SK-N-SH (cell line): ENCODE measurements around the gene CATSPERZ. TPM values are rescaled to one million over a fixed set of nuclear protein-coding genes. Genes with fewer than 3 reads are reported as not detected.

Experiments used
- CTCF ChIA-PET: fragments of 300-600, 350-600 bp; formaldehyde crosslinking; extraction: SDS; loops from one replicate; lab custom pipeline; 2021; lab: Yijun Ruan, JAX
- POLR2A ChIA-PET: fragments of 350-600 bp; sonication (Branson Sonifier 250); formaldehyde crosslinking; extraction: SDS; loops from one replicate; lab custom pipeline; 2020; ENCODE audit warnings: antibody characterized with exemption, inconsistent platforms; lab: Yijun Ruan, JAX
- DNase-seq: peaks from one replicate; pipeline ENCODE4 v3.0.0; 2012
- H2AFZ ChIP-seq: fragments of 200-600 bp; sonication (generic); 2 replicates; pipeline ENCODE4 v1.8.1; 2016; ENCODE audit warnings: antibody characterized with exemption, mild to moderate bottlenecking, low read depth
- H3F3A ChIP-seq: fragments of 200-600 bp; sonication (generic); replicated peaks from 2 replicates; pipeline ENCODE3; 2016; ENCODE audit warnings: antibody characterized with exemption, mild to moderate bottlenecking; ENCODE audit not compliant: insufficient read depth
- H3K27ac ChIP-seq, 2 experiments: fragments of 200-500 bp in 1 of 2; fragments of 200-600 bp in 1 of 2; sonication (Bioruptor generic) in 1 of 2; sonication (generic), shearing (Covaris generic) in 1 of 2; 2 replicates each; pipeline versions ENCODE4 v1.5.1 to v1.6.1; 2014 to 2016; ENCODE audit warnings: low read depth in 2 of 2, inconsistent platforms in 1 of 2, low read length in 1 of 2, mild to moderate bottlenecking in 1 of 2, mixed read lengths in 1 of 2
- H3K27me3 ChIP-seq: fragments of 200-600 bp; sonication (generic), shearing (Covaris generic); 2 replicates; pipeline ENCODE4 v1.6.1; 2016; ENCODE audit warnings: mixed run types; ENCODE audit not compliant: insufficient read depth
- H3K36me3 ChIP-seq, 2 experiments: fragments of 200-500 bp in 1 of 2; fragments of 200-600 bp in 1 of 2; sonication (Bioruptor generic) in 1 of 2; sonication (generic) in 1 of 2; replicated peaks in 1 of 2; 2 replicates each; pipeline versions ENCODE3 to v1.5.1; 2014 to 2016; ENCODE audit warnings: low read length in 1 of 2, mild to moderate bottlenecking in 1 of 2; ENCODE audit not compliant: insufficient read depth in 2 of 2, control insufficient read depth in 1 of 2
- H3K4me1 ChIP-seq, 2 experiments: fragments of 200-500 bp in 1 of 2; fragments of 200-600 bp in 1 of 2; sonication (Bioruptor generic) in 1 of 2; sonication (generic), shearing (Covaris generic) in 1 of 2; 2 replicates each; pipeline versions ENCODE4 v1.5.1 to v1.6.1; 2014 to 2016; ENCODE audit warnings: low read depth in 1 of 2, low read length in 1 of 2, mixed run types in 1 of 2; ENCODE audit not compliant: insufficient read depth in 2 of 2, control insufficient read depth in 1 of 2
- H3K4me2 ChIP-seq: fragments of 200-600 bp; sonication (generic), shearing (Covaris generic); 2 replicates; pipeline ENCODE4 v1.6.1; 2017; ENCODE audit warnings: mixed run types
- H3K4me3 ChIP-seq, 2 experiments: fragments of 200-500 bp in 1 of 2; fragments of 200-600 bp in 1 of 2; sonication (Bioruptor generic) in 1 of 2; sonication (generic), shearing (Covaris generic) in 1 of 2; 2 replicates each; pipeline versions ENCODE4 v1.5.1 to v1.8.1; 2014 to 2016; ENCODE audit warnings: low read depth in 2 of 2, inconsistent platforms in 1 of 2, low read length in 1 of 2, mild to moderate bottlenecking in 1 of 2, mixed read lengths in 1 of 2, moderate library complexity in 1 of 2
- H3K79me2 ChIP-seq: fragments of 200-600 bp; sonication (generic); 2 replicates; pipeline ENCODE4 v1.8.1; 2017; ENCODE audit warnings: mild to moderate bottlenecking; ENCODE audit not compliant: insufficient read depth
- H3K9ac ChIP-seq: fragments of 200-600 bp; sonication (generic); 2 replicates; pipeline ENCODE4 v1.6.1; 2017; ENCODE audit warnings: mixed run types
- H3K9me2 ChIP-seq: fragments of 200-600 bp; sonication (generic); 2 replicates; pipeline ENCODE4 v1.6.1; 2017; ENCODE audit warnings: mixed run types
- H3K9me3 ChIP-seq: fragments of 200-600 bp; sonication (generic); 2 replicates; pipeline ENCODE4 v1.6.1; 2017; ENCODE audit warnings: mixed run types, mild to moderate bottlenecking, moderate library complexity
- H4K20me1 ChIP-seq: fragments of 200-600 bp; sonication (generic); 2 replicates; pipeline ENCODE4 v1.6.1; 2017; ENCODE audit warnings: mild to moderate bottlenecking, mixed run types; ENCODE audit not compliant: insufficient read depth
- CTCF ChIP-seq: fragments of 200-600 bp; sonication (generic); IDR thresholded peaks from 2 replicates; pipeline ENCODE4 v1.6.1; 2017; ENCODE audit warnings: antibody characterized with exemption, mild to moderate bottlenecking, moderate library complexity
- ELF1 ChIP-seq: IDR thresholded peaks from 2 replicates; pipeline ENCODE4 v1.4.0; 2012
- EP300 ChIP-seq, 2 experiments: IDR thresholded peaks; 2 replicates each; pipeline versions ENCODE4 v1.4.0 to v1.6.1; 2012; ENCODE audit warnings: borderline replicate concordance in 1 of 2, low read depth in 1 of 2, low read length in 1 of 2
- EZH2phosphoT487 ChIP-seq: fragments of 200-600 bp; sonication (generic); IDR thresholded peaks from 2 replicates; pipeline ENCODE4 v1.6.1; 2017; ENCODE audit warnings: low read depth, mixed run types, mild to moderate bottlenecking, antibody characterized with exemption, moderate library complexity, borderline replicate concordance
- FOSL2 ChIP-seq: IDR thresholded peaks from 2 replicates; pipeline ENCODE4 v1.4.0; 2012; ENCODE audit warnings: low read depth, mild to moderate bottlenecking, moderate library complexity, borderline replicate concordance
- GABPA ChIP-seq: IDR thresholded peaks from 2 replicates; pipeline ENCODE4 v1.4.0; 2012; ENCODE audit warnings: low read depth, mild to moderate bottlenecking
- GATA2 ChIP-seq: sonication (generic); formaldehyde crosslinking; IDR thresholded peaks from 2 replicates; pipeline ENCODE4 v1.5.0; 2020; ENCODE audit warnings: mild to moderate bottlenecking, missing genetic modification reagents
- IRF3 ChIP-seq: fragments of 150-350 bp; IDR thresholded peaks from 2 replicates; pipeline ENCODE4 v1.6.1; 2016; ENCODE audit warnings: mild to moderate bottlenecking, low read depth, low read length
- MAX ChIP-seq: IDR thresholded peaks from 2 replicates; pipeline ENCODE4 v1.4.0; 2012; ENCODE audit warnings: low read depth
- PBX3 ChIP-seq: IDR thresholded peaks from 2 replicates; pipeline ENCODE4; 2012
- POLR2AphosphoS5 ChIP-seq: IDR thresholded peaks from 2 replicates; pipeline ENCODE4 v1.6.1; 2012; ENCODE audit warnings: low read depth, low read length
- REST ChIP-seq: IDR thresholded peaks from 2 replicates; pipeline ENCODE4 v1.6.1; 2012; ENCODE audit warnings: mild to moderate bottlenecking, low read depth, low read length, moderate library complexity
- RFX5 ChIP-seq: IDR thresholded peaks from 2 replicates; pipeline ENCODE4 v1.6.1; 2012; ENCODE audit warnings: mild to moderate bottlenecking, improper control_type of control experiment, low read length
- RXRA ChIP-seq: IDR thresholded peaks from 2 replicates; pipeline ENCODE4 v1.4.0; 2012; ENCODE audit warnings: low read depth, mild to moderate bottlenecking, borderline replicate concordance
- SIN3A ChIP-seq: IDR thresholded peaks from 2 replicates; pipeline ENCODE4 v1.6.1; 2012; ENCODE audit warnings: low read depth, mild to moderate bottlenecking, low read length, moderate library complexity, borderline replicate concordance
- SMC3 ChIP-seq: IDR thresholded peaks from 2 replicates; pipeline ENCODE4 v1.6.1; 2012; ENCODE audit warnings: low read depth, low read length, improper control_type of control experiment
- TAF1 ChIP-seq: IDR thresholded peaks from 2 replicates; pipeline ENCODE4 v1.6.1; 2012; ENCODE audit warnings: low read depth, mild to moderate bottlenecking, low read length, moderate library complexity, borderline replicate concordance
- TEAD4 ChIP-seq: IDR thresholded peaks from 2 replicates; pipeline ENCODE4 v1.4.0; 2012; ENCODE audit warnings: mild to moderate bottlenecking, borderline replicate concordance; ENCODE audit not compliant: insufficient read depth
- USF1 ChIP-seq: IDR thresholded peaks from 2 replicates; pipeline ENCODE4 v1.4.0; 2012; ENCODE audit warnings: low read depth, borderline replicate concordance
- WGBS: methylation state at CpG from one replicate; pipeline ENCODE4 v1.1.6; 2017; ENCODE audit warnings: low lambda C conversion rate; 5-methylcytosine and 5-hydroxymethylcytosine counted together
- polyA plus RNA-seq, 3 experiments: library from polyadenylated mRNA; depleted of rRNA; stranded (reverse); fragments of >200 nt; gene quantifications; 2 replicates each; pipeline ENCODE4 v1.2.3, GENCODE V29; 2012

The CATSPERZ gene
- polyA plus RNA-seq, 1 of the 3 experiments (the other 2 are of a cell fraction), result 0.54 TPM

GRCh38 chr11:64297699-64298358 is 2.3 kb upstream of the CATSPERZ start:
- no peaks in the 10 kb centered on the region for H3K9me3 ChIP-seq
- no peak overlapping the region for H3K4me2 ChIP-seq
- CTCF ChIA-PET, result interaction anchor here (0.9 to 1.9 kb wide), 3 partner anchors 13 to 47 kb away, joined by 3 to 12 read pairs (median 5); partner anchors contain the start of genes BAD and GPR137
- peaks cover 5% of the 10 kb centered on the region; the same call in 1 of the 2 replicates for H3K27me3 ChIP-seq
- H3K4me1 ChIP-seq, result no peaks in the 10 kb centered on the region
- no peaks in the 10 kb centered on the region for H3K79me2 ChIP-seq
- no peak overlapping the region for H3K4me3 ChIP-seq
- 83% methylated on average over 13 of the region's 18 CpGs for WGBS
- H3K9ac ChIP-seq, result no peak overlapping the region
- H3K36me3 ChIP-seq, result no peaks in the 10 kb centered on the region
- no peak for TF ChIP-seq EZH2phosphoT487
- TF ChIP-seq REST, result no peak
- no peak for TF ChIP-seq ELF1
- no peak for TF ChIP-seq SIN3A
- TF ChIP-seq SMC3, result no peak
- no peak for TF ChIP-seq EP300 (IDR thresholded peaks at IDR 0.05; ENCODE audit: borderline replicate concordance in 1 of 2, low read depth in 1 of 2, low read length in 1 of 2)
- no peak for TF ChIP-seq PBX3
- TF ChIP-seq MAX, result no peak
- TF ChIP-seq TAF1, result no peak
- no peak for TF ChIP-seq CTCF
- no peak for TF ChIP-seq RXRA
- TF ChIP-seq RFX5, result no peak
- no peak for TF ChIP-seq FOSL2
- TF ChIP-seq GATA2, result no peak
- TF ChIP-seq TEAD4, result no peak
- no peak for TF ChIP-seq USF1
- no peak for TF ChIP-seq POLR2AphosphoS5
- no peak for TF ChIP-seq IRF3
- TF ChIP-seq GABPA, result no peak
- H3K9me2 ChIP-seq, result no peaks in the 10 kb centered on the region
- no peak overlapping the region for H3K27ac ChIP-seq
- no peaks in the 10 kb centered on the region for H4K20me1 ChIP-seq
- DNase-seq, result no peak
- H2AFZ ChIP-seq, result no peak overlapping the region
- H3F3A ChIP-seq, result peaks cover under 1% of the 10 kb centered on the region
- POLR2A ChIA-PET, result no interaction called here
